DND-41 (cell line): ENCODE results near the gene CEBPG.

Source experiments
- EZH2 ChIP-seq: IDR thresholded peaks from 3 replicates; pipeline ENCODE4 v1.6.1; 2012; ENCODE audit warnings: borderline replicate concordance, low read depth, mild to moderate bottlenecking, moderate library complexity, low read length, inconsistent platforms; ENCODE audit not compliant: severe bottlenecking
- TF ChIP-seq, protein P1 (sequence below): IDR thresholded peaks from 2 replicates; pipeline ENCODE4 v1.5.1; 2012; ENCODE audit warnings: borderline replicate concordance, low read length, moderate library complexity, mild to moderate bottlenecking; ENCODE audit not compliant: poor library complexity, severe bottlenecking; ENCODE audit errors: extremely low read depth

DNA sequence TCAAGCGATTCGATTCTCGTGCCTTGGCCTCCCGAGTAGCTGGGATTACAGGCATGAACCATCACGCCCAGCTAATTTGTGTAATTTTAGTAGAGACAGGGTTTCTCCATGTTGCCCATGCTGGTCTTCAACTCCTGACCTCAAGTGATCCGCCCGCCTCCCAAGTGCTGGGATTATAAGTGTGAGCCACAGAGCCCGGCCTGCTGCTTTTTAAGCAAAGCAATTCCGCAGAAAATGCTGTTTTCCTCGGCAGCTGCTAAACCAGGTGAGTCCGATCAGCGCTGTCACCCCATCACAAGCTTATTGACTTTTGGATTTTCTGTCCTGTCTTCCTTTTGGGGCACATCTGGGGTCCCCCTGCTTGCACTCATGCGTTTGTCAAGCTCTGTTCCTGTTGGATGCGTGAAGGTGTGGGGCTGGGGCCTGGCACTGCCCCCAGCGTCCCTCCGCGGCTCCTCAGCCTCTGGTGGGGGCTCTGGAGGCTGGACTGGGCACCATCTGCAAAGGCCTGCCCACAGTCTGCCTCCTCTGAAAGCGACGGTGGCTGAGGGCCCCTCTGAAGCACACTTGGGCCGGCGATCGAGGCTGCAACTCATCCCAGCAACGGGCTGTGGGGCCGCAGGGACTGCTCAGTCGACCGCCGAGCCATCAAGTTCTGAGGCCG, 25.7 kb downstream of the CEBPG start:
- TF ChIP-seq, protein P1, sequence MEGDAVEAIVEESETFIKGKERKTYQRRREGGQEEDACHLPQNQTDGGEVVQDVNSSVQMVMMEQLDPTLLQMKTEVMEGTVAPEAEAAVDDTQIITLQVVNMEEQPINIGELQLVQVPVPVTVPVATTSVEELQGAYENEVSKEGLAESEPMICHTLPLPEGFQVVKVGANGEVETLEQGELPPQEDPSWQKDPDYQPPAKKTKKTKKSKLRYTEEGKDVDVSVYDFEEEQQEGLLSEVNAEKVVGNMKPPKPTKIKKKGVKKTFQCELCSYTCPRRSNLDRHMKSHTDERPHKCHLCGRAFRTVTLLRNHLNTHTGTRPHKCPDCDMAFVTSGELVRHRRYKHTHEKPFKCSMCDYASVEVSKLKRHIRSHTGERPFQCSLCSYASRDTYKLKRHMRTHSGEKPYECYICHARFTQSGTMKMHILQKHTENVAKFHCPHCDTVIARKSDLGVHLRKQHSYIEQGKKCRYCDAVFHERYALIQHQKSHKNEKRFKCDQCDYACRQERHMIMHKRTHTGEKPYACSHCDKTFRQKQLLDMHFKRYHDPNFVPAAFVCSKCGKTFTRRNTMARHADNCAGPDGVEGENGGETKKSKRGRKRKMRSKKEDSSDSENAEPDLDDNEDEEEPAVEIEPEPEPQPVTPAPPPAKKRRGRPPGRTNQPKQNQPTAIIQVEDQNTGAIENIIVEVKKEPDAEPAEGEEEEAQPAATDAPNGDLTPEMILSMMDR, result no peak
- TF ChIP-seq EZH2, result no peak
